ENCODE measurements around the gene CC2D2A.
"Not testable (repeated sequence)": the region's sequence is repeated elsewhere in the genome, so short reads cannot be mapped to it uniquely, and the experiment has no call there.

The CC2D2A gene

GRCh38 chr4:15470128-15470475 lies 420 bp downstream of the CC2D2A start:
- no peak for DNase-seq

- DNase-seq, result no peak
Observed at GRCh38 chr4:15476396-15476795, 6.7 kb downstream of the CC2D2A start.

DNA sequence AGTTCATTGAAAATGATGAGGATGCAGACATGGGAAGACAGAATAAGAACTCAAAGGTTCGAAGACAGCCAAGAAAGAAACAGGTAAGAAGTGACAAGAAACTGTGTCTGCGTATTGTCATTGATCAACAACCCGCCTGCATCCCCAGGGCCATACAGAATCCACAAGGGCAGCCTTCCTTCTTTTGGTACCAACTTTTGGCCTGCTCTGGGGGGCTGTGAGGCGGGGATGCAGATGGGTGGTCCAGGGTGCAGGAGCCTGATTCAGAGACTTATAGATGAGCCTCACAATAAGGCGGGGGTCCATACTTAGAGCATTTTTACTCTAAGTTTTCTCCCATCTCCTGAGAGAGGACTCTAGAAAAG lies 9.0 kb downstream of the CC2D2A start:
- no peak for DNase-seq

DNA sequence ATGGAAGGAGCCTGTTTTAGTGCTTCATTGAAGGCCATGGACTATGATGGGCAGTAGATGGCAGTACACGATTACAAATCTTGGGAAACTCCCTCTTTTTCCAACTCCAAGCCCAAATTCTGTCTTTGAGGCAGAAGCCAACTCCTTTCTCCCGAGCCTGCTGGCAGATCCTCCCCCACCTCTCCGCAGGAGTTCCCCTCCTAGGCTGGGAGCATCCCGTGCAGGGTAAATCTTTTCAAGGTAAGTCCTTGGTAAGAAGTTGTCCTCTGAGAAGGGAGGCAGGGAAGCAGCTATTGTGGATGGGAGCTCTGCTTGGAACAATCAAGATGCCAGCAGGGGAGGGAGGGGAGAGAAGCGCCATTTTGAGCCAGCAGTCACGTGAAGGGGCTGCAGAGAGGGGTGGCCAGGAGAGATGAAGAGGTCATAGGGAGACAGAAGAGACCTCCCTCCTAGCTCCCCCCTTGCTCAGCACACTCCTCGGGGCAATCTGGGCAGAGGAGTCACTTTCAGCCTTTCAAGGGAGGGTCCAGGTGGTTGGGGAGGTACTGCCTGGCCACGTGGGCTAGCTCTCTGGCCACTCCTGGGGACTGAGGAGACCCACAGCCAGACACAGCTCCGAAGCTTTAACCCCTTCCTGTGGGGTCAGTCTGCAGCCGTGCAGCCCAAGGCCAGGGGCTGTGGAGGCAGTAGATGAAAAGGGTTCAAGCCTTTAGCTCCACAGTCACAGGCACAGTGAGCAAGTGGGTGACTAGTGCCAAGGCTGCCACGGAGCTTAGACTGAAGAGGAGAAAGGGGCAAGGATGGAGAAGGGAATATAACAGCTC lies 9.6 kb downstream of the CC2D2A start:
- peak in 1 of 2 donors; percentile 63 for DNase-seq

- DNase-seq, result no peak
Observed at GRCh38 chr4:15479913-15480185, 10.2 kb downstream of the CC2D2A start.

DNA sequence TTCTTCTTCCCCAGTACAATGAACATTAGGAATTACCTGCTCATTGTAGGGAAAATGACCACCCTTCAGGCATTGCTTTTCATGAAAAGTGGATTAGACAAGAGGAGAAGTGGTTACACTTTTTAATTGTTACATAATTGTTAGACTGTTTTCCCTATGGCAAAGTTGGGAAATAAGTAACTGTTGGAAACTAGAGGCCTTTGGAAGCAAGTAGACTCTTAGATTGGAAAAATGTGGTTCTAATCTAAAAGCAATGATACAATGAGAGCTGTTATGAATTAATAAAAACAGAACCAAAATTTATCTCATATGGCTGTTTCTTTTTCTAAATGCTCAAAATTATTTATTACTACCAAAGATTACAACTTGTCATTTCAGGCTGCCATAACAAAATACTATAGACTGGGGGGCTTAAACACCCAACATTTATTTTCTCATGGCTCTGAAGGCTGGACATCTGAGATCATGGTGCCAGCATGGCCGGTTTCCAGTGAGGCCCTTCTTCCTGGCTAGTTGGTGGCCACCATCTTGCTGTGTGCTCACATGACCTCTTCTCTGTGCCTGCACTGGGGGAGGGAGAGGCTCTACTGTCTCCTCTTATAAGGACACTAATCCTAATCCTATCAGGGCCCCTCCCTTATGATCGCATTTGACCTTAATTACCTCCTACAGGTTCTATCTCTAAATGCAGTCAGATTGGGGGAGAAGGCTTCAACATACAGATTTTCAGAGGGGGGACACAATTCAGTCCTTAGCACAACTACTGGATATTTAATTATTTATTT lies 12.5 kb downstream of the CC2D2A start:
- no peak for DNase-seq

GRCh38 chr4:15482842-15483241 lies 13.2 kb downstream of the CC2D2A start:
- no peak for DNase-seq

DNA sequence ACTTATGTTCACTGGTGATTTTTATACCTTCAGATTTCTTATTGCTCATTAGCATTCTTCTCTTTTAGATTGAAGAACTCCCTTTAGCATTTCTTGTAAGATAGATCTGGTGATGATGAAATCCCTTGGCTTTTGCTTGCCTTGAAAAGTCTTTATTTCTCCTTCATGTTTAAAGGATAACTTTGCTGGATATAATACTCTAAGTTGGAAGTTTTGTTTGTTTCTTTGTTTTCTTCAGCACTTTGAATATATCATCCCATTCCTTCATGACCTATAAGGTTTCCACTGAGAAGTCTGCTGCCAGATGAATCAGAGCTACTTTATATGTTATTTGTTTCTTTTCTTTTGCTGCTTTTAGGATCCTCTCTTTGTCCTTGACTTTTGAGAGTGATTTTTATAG lies 18.5 kb downstream of the CC2D2A start:
- no peak for DNase-seq

GRCh38 chr4:15488658-15489470 lies 19.2 kb downstream of the CC2D2A start:
- DNase-seq, result no peak

- DNase-seq, result no peak
Observed at GRCh38 chr4:15489551-15489950, 19.9 kb downstream of the CC2D2A start.

GRCh38 chr4:15493411-15493810 lies 23.7 kb downstream of the CC2D2A start:
- no peak for DNase-seq

DNA sequence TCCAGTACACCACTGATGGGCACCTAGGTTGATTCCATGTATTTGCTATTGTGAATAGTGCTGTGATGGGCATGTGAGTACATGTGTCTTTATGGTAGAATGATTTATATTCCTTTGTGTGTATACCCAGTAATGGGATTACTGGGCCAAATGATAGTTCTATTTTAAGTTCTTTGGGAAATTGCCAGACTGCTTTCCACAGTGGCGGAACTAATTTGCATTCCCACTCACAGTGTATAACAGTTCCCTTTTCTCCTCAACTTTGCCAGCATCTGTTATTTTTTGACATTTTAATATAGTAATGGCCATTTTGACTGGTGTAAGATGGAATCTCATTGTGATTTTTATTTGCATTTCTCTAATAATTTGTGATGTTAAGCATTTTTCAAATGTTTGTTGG lies 25.9 kb downstream of the CC2D2A start:
- peak; percentile 40 to 58 for DNase-seq

DNA sequence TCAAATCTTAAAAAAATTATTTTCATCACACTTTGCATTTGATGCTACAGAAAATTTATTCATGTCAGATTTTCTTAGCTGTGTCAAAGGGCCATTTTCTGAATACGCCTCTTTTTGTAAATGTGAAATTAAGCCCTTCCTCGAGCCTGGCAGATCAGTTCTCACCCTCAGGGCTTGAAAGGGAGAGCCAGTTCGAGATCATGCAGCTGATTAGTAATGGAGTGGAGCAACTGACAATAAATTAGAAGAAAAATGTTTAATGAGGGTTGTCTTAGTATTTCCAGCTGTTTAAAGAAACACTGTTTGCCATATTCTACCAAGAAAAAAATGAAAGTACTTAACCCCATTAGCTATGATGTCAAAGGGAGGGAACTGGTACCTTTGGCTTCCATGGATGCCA lies 28.7 kb downstream of the CC2D2A start:
- no peak for DNase-seq

DNA sequence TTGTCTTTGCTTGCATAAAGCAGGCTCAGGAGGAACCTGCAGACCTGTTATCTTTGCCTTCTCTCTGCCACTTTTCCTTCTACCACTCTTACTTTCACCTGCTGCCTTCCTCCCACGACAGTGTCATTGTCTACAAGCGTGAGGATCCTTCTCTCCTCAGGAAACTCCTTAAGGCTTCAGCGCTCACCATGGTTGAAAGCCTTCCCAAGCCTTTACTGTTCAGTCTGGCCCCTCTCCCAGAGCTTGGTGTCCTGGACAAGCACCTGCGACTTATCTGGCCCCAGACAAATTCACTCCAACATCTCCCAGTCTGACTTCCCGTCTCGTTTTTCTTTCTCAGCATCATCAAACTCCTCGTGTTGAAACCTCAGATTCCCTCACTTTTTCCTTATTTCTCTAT lies 31.0 kb downstream of the CC2D2A start:
- DNase-seq, result no peak

GRCh38 chr4:15501941-15502340 lies 32.3 kb downstream of the CC2D2A start:
- DNase-seq, result no peak

DNA sequence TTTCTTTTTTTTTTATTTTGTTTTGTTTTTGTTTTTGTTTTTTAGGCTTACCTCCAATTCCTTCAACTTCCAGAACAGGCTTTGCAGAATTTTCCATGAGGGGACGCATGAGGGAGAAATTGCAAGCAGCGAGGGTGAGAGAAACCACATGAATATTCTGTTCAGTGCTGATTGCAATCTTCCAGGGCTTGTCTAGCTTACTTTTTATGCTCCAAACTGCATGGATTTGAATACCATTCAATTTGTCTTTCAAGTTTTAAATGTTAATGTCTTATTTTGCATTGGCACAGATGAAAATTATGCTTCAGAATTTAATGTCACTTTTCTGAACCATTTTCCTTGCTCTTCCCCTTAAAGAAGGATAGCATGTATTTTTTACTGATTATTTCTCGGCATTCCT lies 32.7 kb downstream of the CC2D2A start:
- no peak for DNase-seq

- no peak for DNase-seq
Observed at GRCh38 chr4:15504041-15504440, 34.4 kb downstream of the CC2D2A start.

GRCh38 chr4:15506464-15506863 lies 36.8 kb downstream of the CC2D2A start:
- no peak for DNase-seq

DNA sequence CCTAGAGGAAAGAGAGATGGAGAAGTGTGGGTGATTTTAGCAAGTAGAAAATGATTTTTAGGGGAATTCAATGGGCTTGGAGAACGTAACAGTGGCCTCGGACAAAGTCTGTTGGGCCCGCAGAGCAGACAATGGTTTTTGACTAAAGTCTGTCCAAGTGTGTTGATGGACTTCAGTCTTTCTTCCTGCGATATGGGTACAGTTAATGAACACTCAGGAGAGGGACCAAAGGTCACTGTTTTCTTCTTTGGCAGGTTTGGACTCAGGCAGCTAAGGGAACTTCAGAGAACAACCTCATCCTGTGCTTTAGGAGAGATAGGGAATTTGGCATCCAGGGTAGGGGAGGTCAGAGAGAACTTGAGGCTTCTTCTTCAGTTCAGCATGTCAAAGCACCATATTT lies 38.0 kb downstream of the CC2D2A start:
- no peak for DNase-seq

DNA sequence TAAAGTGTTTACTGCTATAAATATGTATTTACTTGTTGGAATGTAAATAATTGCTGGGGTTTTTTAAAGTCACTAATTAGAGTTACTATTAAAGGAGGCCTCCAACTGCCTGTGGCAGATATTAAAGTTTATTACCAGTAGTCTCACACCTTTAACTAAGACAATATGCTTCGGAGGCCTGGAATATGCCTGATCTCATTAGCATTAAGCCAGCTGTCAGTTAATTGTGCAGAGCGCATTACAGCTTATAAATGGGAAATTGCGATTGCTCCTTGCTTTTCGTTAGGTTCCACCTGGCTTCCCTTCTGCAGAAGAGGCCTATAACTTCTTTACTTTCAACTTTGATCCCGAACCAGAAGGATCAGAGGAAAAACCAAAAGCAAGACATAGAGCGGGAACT lies 41.3 kb downstream of the CC2D2A start:
- DNase-seq, result no peak

- no peak for DNase-seq
Observed at GRCh38 chr4:15513545-15513944, 43.9 kb downstream of the CC2D2A start.

DNA sequence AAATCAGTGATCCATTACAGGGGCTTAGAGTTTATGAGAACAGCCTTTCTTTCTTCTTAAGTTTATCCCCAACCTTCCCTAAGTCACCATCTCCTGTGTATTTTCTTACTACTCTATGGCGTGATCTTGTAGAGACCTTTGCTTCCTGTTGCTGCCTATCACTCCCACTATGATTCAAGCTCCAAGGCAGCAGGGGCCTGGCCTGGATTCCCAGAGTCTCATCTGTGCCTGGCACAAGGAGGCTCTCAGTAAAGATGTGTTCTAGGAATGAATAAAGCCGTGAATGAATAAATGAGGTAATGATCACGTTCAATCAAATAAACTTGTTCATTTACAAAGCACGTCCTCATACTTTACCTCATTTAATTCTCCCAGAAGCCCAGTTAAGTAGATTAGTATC lies 45.4 kb downstream of the CC2D2A start:
- DNase-seq, result no peak

- no peak for DNase-seq
Observed at GRCh38 chr4:15516494-15516893, 46.8 kb downstream of the CC2D2A start.

GRCh38 chr4:15517681-15518080 lies 48.0 kb downstream of the CC2D2A start:
- DNase-seq, result not testable (repeated sequence)
